Measurements from ENCODE around the gene DYRK1A.
"Not testable (repeated sequence)": the region's sequence is repeated elsewhere in the genome, so short reads cannot be mapped to it uniquely, and the experiment has no call there.

Gene DYRK1A

GRCh38 chr21:37366482-37367316 is at the start of gene DYRK1A:
TSS of gene DYRK1A (plus strand) at chr21:37366773. CDS start at chr21:37420375, 53,602 bp downstream.
- DNase-seq (ENCODE audit: low read depth in 2 of 2): peak; percentile 93 to 97

- DNase-seq (ENCODE audit: low read depth in 2 of 2): no peak
These were observed 47.0 kb upstream of the DYRK1A start for GRCh38 chr21:37319551-37319950.

- no peak for DNase-seq (ENCODE audit: low read depth in 2 of 2)
These were observed 44.5 kb upstream of the DYRK1A start for GRCh38 chr21:37322084-37322483.

GRCh38 chr21:37324558-37324957 is 42.0 kb upstream of the DYRK1A start:
- no peak for DNase-seq (ENCODE audit: low read depth in 2 of 2)

- DNase-seq (ENCODE audit: low read depth in 2 of 2): not testable (repeated sequence)
These were observed 38.4 kb upstream of the DYRK1A start for GRCh38 chr21:37328147-37328546.

GRCh38 chr21:37331411-37331810 is 35.2 kb upstream of the DYRK1A start:
- no peak for DNase-seq (ENCODE audit: low read depth in 2 of 2)

DNA sequence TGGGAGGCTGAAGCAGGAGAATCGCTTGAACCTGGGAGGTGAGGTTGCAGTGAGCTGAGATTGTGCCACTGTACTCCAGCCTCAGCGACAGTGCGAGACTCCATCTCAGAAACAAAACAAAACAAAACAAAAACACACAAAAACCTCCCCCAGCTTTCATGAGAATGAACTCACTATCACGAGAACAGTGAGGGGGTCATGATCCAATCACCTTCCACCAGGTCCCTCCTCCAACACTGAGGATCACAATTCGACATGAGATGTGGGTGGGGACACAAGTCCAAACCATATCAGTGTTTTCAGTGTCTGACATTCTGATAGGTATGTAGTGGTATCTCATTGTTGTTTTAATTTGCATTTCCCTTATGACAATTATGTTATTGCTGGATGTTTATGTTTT is 31.5 kb upstream of the DYRK1A start:
- no peak for DNase-seq (ENCODE audit: low read depth in 2 of 2)

DNA sequence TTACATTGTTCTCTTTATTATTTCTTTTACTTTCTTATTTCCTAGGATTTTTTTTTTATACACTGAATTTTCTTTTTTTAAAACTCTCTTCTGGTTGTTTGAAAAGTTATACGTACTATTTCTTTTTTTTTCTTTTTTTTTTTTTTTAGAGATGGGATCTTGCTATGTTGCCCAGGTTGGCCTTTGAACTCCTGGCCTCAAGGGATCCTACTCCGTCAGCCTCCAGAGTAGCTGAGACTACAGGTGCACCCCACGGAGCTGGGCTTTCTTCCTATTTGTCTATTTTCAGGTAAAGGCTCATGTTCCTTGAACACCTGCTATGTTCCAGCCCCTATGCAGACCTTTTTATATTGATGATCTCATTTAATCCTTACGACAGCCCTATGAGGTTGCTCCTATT is 29.4 kb upstream of the DYRK1A start:
- no peak for DNase-seq (ENCODE audit: low read depth in 2 of 2)

GRCh38 chr21:37337831-37338230 is 28.7 kb upstream of the DYRK1A start:
- no peak for DNase-seq (ENCODE audit: low read depth in 2 of 2)

- no peak for DNase-seq (ENCODE audit: low read depth in 2 of 2)
These were observed 27.7 kb upstream of the DYRK1A start for GRCh38 chr21:37338671-37339551.

DNA sequence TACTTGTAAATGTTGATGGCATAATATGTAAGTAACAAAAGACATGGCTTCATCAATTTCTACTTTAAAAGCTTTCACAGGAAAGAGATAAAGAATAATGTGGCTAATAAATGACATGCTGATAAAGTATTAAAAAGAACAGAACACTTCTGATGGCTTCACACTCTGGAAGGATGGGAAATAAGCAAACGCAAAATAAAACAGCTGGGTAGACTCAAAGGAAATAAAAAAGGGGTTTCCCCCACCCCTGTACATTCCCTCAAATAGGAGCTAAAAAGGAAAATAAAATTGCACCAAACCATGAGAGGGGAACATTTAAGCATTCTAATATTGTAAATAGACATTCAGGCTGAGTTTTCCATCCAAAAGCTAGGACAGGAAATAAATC is 27.0 kb upstream of the DYRK1A start:
- DNase-seq (ENCODE audit: low read depth in 2 of 2): no peak

DNA sequence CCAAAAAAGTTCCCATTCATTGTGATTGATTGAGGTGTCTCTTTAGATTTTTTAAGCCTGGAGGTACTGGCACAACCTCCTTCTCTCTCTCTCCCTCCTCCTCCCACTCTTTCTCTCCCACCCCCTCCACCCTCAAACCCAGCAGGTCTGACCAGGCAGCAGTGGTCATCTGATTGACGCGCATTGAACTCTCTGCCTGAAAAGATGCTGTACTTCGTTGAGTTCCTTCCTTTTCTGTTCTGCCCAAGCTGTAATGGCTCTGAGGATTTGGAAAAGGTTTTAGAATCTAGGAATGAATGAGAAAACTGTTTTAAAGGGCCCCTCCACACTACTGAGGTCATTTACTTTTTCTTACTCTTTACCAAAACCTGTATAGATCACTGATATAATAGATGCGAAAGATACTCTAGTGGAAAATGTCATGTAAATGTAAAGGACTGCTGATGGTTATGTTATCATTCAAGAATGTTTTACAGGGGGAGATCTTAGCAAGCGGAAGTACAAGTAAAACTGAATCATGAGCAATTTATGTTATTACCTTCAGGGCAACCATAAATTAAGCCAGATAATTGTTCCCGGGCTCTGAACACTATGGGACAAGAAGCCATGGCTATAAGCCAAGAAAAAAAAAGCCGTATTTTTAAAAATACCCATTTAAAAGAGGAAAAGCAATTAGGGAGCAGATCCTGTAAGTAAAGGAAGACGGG is 25.2 kb upstream of the DYRK1A start:
- no peak for DNase-seq (ENCODE audit: low read depth in 2 of 2)

- no peak for DNase-seq (ENCODE audit: low read depth in 2 of 2)
These were observed 24.4 kb upstream of the DYRK1A start for GRCh38 chr21:37342046-37342632.

GRCh38 chr21:37346841-37347430 is 19.6 kb upstream of the DYRK1A start:
- DNase-seq (ENCODE audit: low read depth in 2 of 2): no peak

GRCh38 chr21:37348664-37349063 is 17.9 kb upstream of the DYRK1A start:
- DNase-seq (ENCODE audit: low read depth in 2 of 2): no peak

DNA sequence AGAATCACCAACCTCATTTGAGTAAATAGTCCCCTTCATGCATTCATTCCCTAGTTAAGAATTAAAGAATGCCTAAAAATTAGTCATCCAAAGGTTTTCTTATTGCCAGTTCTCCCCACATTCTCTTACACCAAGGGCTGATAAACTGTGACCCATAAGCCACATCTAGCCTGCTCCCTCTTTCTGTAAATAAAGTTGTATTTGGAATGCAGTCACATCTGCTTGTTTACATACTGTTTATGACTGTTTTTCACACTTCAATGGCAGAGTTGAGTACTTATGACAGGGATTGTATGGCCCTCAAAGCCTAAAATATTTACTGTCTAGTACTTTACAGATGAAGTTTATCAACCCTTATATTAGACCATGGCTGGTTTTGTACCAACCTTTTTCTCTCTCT is 16.1 kb upstream of the DYRK1A start:
- no peak for DNase-seq (ENCODE audit: low read depth in 2 of 2)

DNA sequence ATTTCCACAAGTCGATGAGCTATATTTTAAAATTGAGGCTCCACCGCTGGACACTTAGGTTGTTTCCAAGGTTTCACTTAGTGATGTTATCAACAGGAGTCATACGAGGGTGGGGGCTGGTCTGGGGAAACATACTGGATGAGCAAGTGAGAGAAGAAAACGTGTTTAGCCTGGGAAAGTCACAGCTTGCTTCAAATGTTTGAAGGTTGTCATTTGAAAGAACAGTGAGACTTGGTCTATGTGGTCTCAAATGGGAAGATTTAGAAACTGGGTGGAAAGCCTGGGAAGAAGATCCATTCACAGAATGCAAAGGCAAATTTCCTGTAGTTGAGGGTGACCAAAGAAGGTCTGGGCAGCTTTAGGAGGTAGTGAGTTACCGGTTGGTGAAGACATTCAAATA is 9.9 kb upstream of the DYRK1A start:
- no peak for DNase-seq (ENCODE audit: low read depth in 2 of 2)

GRCh38 chr21:37357691-37358090 is 8.9 kb upstream of the DYRK1A start:
- no peak for DNase-seq (ENCODE audit: low read depth in 2 of 2)

DNA sequence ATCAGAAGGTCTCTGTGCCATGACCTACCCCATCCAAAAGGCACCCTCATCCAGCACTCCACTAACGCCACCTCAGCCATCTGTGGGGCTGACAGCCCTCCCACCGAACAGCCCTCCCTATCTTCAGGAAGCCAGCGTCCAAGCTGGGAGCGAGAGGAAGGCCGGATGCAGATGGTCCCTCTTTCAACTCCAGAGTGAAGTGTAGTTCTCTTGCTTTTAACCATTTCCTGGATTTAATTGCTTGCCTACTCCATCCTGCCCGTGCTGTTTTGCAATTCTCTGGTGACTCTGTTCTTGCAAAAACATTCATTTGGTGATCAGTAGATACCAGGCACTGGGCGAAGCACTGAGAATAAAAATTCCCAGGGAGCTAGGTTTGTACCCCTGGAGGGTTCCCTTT is 8.2 kb upstream of the DYRK1A start:
- DNase-seq (ENCODE audit: low read depth in 2 of 2): no peak

- DNase-seq (ENCODE audit: low read depth in 2 of 2): no peak
These were observed 2.6 kb upstream of the DYRK1A start for GRCh38 chr21:37363936-37364335.

GRCh38 chr21:37364722-37365121 is 1.9 kb upstream of the DYRK1A start:
- DNase-seq (ENCODE audit: low read depth in 2 of 2): no peak
